Loucy (cell line): ENCODE data around the gene LONP1.

Experiments used
- H2AFZ ChIP-seq: fragments of 200-600 bp; sonication (generic); 2 replicates; pipeline ENCODE4 v1.6.0; 2016; ENCODE audit warnings: antibody characterized with exemption, mild to moderate bottlenecking, low read length, moderate library complexity
- H3F3A ChIP-seq: fragments of 200-600 bp; 2 replicates; pipeline ENCODE4 v1.6.0; 2016; ENCODE audit warnings: antibody characterized with exemption, low read depth, mild to moderate bottlenecking
- H3K27me3 ChIP-seq: fragments of 200-600 bp; sonication (generic); 2 replicates; pipeline ENCODE4 v1.6.1; 2014; ENCODE audit warnings: low read length, mild to moderate bottlenecking; ENCODE audit not compliant: insufficient read depth, poor library complexity, severe bottlenecking
- H3K36me3 ChIP-seq: fragments of 200-600 bp; sonication (generic); 2 replicates; pipeline ENCODE4 v1.6.1; 2016; ENCODE audit warnings: low read length; ENCODE audit not compliant: insufficient read depth
- H3K4me1 ChIP-seq: fragments of 200-600 bp; sonication (generic); 2 replicates; pipeline ENCODE4 v1.5.1; 2014; ENCODE audit warnings: low read length, mild to moderate bottlenecking; ENCODE audit not compliant: insufficient read depth, poor library complexity, severe bottlenecking
- H3K4me2 ChIP-seq: fragments of 200-600 bp; sonication (generic); 2 replicates; pipeline ENCODE4 v1.6.0; 2014; ENCODE audit warnings: antibody characterized with exemption, low read length, low read depth, mild to moderate bottlenecking; ENCODE audit not compliant: poor library complexity, severe bottlenecking
- H3K4me3 ChIP-seq: fragments of 200-600 bp; sonication (generic); 2 replicates; pipeline ENCODE4 v1.5.1; 2014; ENCODE audit warnings: low read length, mild to moderate bottlenecking, mixed read lengths; ENCODE audit not compliant: poor library complexity, severe bottlenecking
- H3K79me2 ChIP-seq: fragments of 200-600 bp; sonication (generic); 2 replicates; pipeline ENCODE4 v1.6.1; 2014; ENCODE audit warnings: low read length; ENCODE audit not compliant: insufficient read depth
- H3K9ac ChIP-seq: fragments of 200-600 bp; sonication (generic); 2 replicates; pipeline ENCODE4 v1.6.0; 2014; ENCODE audit warnings: mild to moderate bottlenecking, low read depth, low read length, moderate library complexity; ENCODE audit not compliant: poor library complexity, severe bottlenecking
- H3K9me2 ChIP-seq: fragments of 200-600 bp; sonication (generic); replicated peaks from 2 replicates; pipeline ENCODE4 v1.6.1; 2016; ENCODE audit warnings: low read depth, low read length, mixed read lengths
- H3K9me3 ChIP-seq: fragments of 200-600 bp; sonication (generic); 2 replicates; pipeline ENCODE4 v1.6.1; 2014; ENCODE audit warnings: mild to moderate bottlenecking, antibody characterized with exemption, low read length, low read depth; ENCODE audit not compliant: insufficient read depth
- H4K20me1 ChIP-seq: fragments of 200-600 bp; sonication (generic); 2 replicates; pipeline ENCODE4 v1.6.0; 2014; ENCODE audit warnings: antibody characterized with exemption, low read length, mild to moderate bottlenecking; ENCODE audit not compliant: insufficient read depth, poor library complexity, severe bottlenecking
- EZH2phosphoT487 ChIP-seq: fragments of 200-600 bp; IDR thresholded peaks from 2 replicates; pipeline ENCODE4 v1.6.1; 2018; ENCODE audit warnings: antibody characterized with exemption, mild to moderate bottlenecking, moderate library complexity, borderline replicate concordance
- TF ChIP-seq, protein P1 (sequence below): fragments of 200-600 bp; sonication (generic); conservative IDR thresholded peaks from 2 replicates; pipeline ENCODE4 v1.5.1; 2014; ENCODE audit warnings: mild to moderate bottlenecking, antibody characterized with exemption, low read length

LONP1 gene

DNA sequence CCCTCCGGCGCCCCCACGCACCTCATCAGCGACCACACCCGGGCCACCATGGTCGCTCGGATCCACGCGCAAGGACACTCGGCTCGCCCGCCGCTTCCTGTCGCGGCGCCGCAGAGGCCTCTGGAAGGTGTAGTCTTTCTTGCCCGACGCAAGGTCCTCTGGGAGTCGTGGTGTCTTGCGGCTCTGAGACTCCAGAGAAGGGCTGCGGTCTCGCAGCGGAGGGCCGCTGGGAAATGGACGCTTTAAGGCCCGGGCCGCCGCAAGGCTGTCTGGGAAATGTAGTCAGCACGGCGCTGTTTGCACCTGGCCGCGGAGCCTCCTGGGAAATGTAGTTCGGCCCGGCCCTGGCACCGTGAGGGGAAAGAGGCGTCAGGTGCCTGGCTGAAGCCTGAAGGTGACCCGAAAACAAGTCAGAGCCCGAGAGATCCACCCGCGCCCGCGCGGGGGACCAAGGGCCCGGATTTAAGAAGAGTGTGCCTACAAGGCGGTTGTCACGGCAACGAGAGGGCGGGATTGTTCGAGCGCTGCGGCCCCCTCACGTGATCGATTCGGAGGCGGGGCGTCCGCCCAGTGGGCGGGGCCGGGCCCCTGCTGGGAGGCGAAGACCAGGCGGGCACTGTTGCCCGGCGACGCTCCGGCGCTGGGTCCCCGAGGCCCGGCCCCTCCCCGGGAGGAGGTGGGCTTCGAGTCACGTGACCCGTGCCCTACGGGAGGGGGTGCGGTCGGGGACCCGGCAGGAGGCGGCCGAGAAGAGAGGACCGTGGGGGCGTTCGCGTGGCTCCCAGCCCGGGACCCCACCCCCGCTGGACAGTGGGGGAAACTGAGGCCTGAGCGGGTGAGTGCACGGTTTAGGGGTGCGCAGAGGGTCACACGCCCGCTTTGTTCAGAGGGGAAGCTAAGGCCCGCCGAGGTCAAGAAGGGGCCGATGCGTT lies 39.2 kb downstream of the LONP1 start, which contains the start of the genes HSD11B1L and MICOS13:
Gene HSD11B1L (plus strand): TSS at position 591 of the 932 bp plus-strand sequence. CDS start 3,806 bp downstream, outside the sequence.
Gene MICOS13 (minus strand): TSS at position 80 of the 932 bp plus-strand sequence. CDS start 30 bp downstream, at position 50.
- no peaks in the 10 kb centered on the region for H3K4me1 ChIP-seq
- H3K4me3 ChIP-seq: peak within 1 kb of the TSS; percentile 100

DNA sequence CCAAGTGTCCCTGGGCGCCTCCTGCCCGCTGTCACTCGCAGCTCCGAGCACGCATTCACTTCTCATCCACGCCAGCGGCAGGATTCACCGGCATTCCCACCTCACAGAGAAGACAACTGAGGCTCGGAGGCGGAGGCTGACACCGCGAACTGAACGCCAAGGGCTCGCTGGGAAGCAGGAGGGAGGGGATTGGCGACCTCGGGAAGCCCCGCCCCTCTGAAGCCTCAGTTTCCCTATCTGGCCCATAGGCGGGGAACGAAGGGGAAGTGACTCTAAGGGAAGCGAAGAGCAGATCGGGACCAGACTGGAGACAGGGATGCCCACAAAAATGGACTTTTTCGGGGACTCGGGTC lies 39.9 kb downstream of the LONP1 start:
- peak overlapping the region; percentile 100 for H3K4me3 ChIP-seq
- H3K9ac ChIP-seq: peak overlapping the region; percentile 94
- peak overlapping the region; percentile 94 for H3K4me2 ChIP-seq
- H3K9me3 ChIP-seq: no peaks in the 10 kb centered on the region
- H3F3A ChIP-seq: no peaks in the 10 kb centered on the region
- H3K79me2 ChIP-seq: peaks cover 7% of the 10 kb centered on the region; the same call in 1 of the 2 replicates
- H3K4me1 ChIP-seq: no peaks in the 10 kb centered on the region
- no peaks in the 10 kb centered on the region for H3K27me3 ChIP-seq
- H2AFZ ChIP-seq: peak overlapping the region; percentile 97
- no peaks in the 10 kb centered on the region for H4K20me1 ChIP-seq
- TF ChIP-seq, protein P1, sequence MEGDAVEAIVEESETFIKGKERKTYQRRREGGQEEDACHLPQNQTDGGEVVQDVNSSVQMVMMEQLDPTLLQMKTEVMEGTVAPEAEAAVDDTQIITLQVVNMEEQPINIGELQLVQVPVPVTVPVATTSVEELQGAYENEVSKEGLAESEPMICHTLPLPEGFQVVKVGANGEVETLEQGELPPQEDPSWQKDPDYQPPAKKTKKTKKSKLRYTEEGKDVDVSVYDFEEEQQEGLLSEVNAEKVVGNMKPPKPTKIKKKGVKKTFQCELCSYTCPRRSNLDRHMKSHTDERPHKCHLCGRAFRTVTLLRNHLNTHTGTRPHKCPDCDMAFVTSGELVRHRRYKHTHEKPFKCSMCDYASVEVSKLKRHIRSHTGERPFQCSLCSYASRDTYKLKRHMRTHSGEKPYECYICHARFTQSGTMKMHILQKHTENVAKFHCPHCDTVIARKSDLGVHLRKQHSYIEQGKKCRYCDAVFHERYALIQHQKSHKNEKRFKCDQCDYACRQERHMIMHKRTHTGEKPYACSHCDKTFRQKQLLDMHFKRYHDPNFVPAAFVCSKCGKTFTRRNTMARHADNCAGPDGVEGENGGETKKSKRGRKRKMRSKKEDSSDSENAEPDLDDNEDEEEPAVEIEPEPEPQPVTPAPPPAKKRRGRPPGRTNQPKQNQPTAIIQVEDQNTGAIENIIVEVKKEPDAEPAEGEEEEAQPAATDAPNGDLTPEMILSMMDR: no peak
- TF ChIP-seq EZH2phosphoT487: no peak
- no peaks in the 10 kb centered on the region for H3K36me3 ChIP-seq
- no peaks in the 10 kb centered on the region for H3K9me2 ChIP-seq

More for the DNA sequence above, 39.2 kb downstream of the LONP1 start, which contains the start of the genes HSD11B1L and MICOS13:
- H3K9ac ChIP-seq: peak within 1 kb of the TSS; percentile 94
- peak within 1 kb of the TSS; percentile 94 for H3K4me2 ChIP-seq
- peak within 1 kb of the TSS; percentile 97 for H2AFZ ChIP-seq
- peaks cover 7% of the 10 kb centered on the region; the same call in 1 of the 2 replicates for H3K79me2 ChIP-seq
- H3K9me3 ChIP-seq: no peaks in the 10 kb centered on the region
- no peaks in the 10 kb centered on the region for H3F3A ChIP-seq
- H3K27me3 ChIP-seq: no peaks in the 10 kb centered on the region
- no peaks in the 10 kb centered on the region for H3K9me2 ChIP-seq
- H4K20me1 ChIP-seq: no peaks in the 10 kb centered on the region
- H3K36me3 ChIP-seq: no peaks in the 10 kb centered on the region
- TF ChIP-seq EZH2phosphoT487: no peak
- TF ChIP-seq, protein P1: no peak

DNA sequence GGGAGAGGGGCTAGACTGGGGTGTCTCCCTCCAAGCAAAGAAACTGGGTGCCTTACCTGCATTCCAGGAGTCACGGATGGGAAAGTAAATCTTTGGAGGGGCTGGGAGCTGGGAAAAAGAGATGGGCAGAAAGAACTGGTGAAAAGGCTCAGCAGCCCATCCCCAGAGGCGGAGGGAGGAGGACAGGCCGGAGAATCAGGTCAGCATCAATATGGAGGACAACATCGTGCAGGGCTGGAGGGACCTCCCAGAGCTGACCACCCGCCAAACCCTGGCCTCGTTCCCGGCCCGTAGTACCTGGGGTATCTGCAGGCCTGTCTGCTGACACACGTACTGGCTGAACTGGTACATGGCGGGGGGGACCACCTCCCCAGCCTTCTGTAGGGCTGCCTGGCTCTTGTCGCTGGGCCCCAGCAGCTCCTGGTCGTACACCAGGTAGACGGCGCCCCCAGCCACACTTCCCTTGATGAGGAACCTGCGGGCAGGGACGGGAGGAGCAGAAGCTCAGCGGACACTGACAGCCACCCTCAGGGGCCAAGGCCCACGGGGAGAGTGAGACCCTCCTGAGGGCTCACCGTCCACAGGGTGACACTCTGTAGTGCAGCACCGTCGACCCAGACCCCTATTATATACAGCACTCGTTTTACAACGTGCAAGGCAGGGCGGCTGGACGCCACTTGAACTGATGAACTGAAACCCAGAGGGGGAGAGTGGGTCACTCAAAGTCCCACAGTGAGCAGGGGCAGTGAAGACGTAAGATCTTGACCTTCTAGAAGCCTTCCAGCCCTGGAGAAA lies 40.5 kb downstream of the LONP1 start:
- Histone ChIP-seq H3K79me2 (peaks cover 7% of the 10 kb centered on the region; the same call in 1 of the 2 replicates), H3K27me3 (no peaks in the 10 kb centered on the region), H3K4me2 (peak overlapping the region; percentile 94), H4K20me1 (no peaks in the 10 kb centered on the region), H3K9me3 (no peaks in the 10 kb centered on the region), H2AFZ (peak overlapping the region; percentile 97), H3K9me2 (no peaks in the 10 kb centered on the region), H3F3A (no peaks in the 10 kb centered on the region), H3K4me3 (peak overlapping the region; percentile 100), H3K9ac (peak overlapping the region; percentile 94), H3K36me3 (no peaks in the 10 kb centered on the region), H3K4me1 (no peaks in the 10 kb centered on the region)
- TF ChIP-seq, protein P1: no peak
- TF ChIP-seq EZH2phosphoT487: no peak
